ENCODE results near the gene PRKG1. TPM values are rescaled to one million over a fixed set of nuclear protein-coding genes. Genes with fewer than 3 reads are reported as not detected.
A peak's percentile ranks its signal among the peaks of the same experiment; 100 is the strongest.

PRKG1 gene
- total and polyA plus RNA-seq, 2 of the 4 experiments (the other 2 are of a cell fraction): 3.5 to 18.3 TPM

- no peaks in the 10 kb centered on the region for H3K36me3 ChIP-seq (ENCODE audit: control insufficient read depth, insufficient read depth, low read length)
- ATAC-seq (ENCODE audit: low read depth): peak; percentile 44
These were observed 1152.0 kb downstream of the PRKG1 start for GRCh38 chr10:52226197-52226847.

More at GRCh38 chr10:52226197-52226847, 1152.0 kb downstream of the PRKG1 start:
- Histone ChIP-seq H4K5ac (ENCODE audit: low read depth, low read length) (no peak overlapping the region), H3K4ac (ENCODE audit: low read depth, low read length) (no peak overlapping the region), H2AK5ac (ENCODE audit: low read depth, low read length) (no peak overlapping the region), H2BK15ac (ENCODE audit: low read depth, low read length) (no peak overlapping the region), H3K18ac (ENCODE audit: low read depth, low read length) (no peak overlapping the region), H3K4me2 (ENCODE audit: low read depth, low read length) (no peak overlapping the region), H4K20me1 (ENCODE audit: insufficient read depth, low read length) (no peaks in the 10 kb centered on the region), H3K4me3 (ENCODE audit: insufficient read depth, low read depth, low read length) (no peak overlapping the region), H3K14ac (replicated peaks; ENCODE audit: low read depth, low read length) (no peak overlapping the region), H3K79me1 (ENCODE audit: low read depth in 1 of 2, low read length in 2 of 2) (no peaks in the 10 kb centered on the region), H3K23ac (ENCODE audit: low read depth, low read length) (no peak overlapping the region), H2AK9ac (replicated peaks; ENCODE audit: low read depth, low read length, poor library complexity) (no peak overlapping the region), H3K4me1 (ENCODE audit: control insufficient read depth, insufficient read depth, low read length) (no peaks in the 10 kb centered on the region), H3K27me3 (ENCODE audit: control insufficient read depth, insufficient read depth, low read length) (no peaks in the 10 kb centered on the region), H3K9me3 (ENCODE audit: control insufficient read depth, insufficient read depth, low read length) (no peaks in the 10 kb centered on the region), H4K8ac (ENCODE audit: low read depth in 2 of 2, low read length in 2 of 2) (no peak overlapping the region), H2BK120ac (ENCODE audit: low read depth, low read length) (no peak overlapping the region), H2BK20ac (ENCODE audit: low read depth, low read length) (no peak overlapping the region), H2BK5ac (ENCODE audit: low read depth, low read length, poor library complexity, severe bottlenecking) (no peak overlapping the region), H3K27ac (ENCODE audit: insufficient read depth, low read length) (no peak overlapping the region), H3K56ac (ENCODE audit: extremely low read depth, insufficient read depth, low read length) (no peak overlapping the region), H2AFZ (replicated peaks; ENCODE audit: low read length, poor library complexity) (no peak overlapping the region), H3K9me1 (ENCODE audit: insufficient read depth, low read length) (peaks cover 4% of the 10 kb centered on the region; the same call in 1 of the 2 replicates), H4K91ac (ENCODE audit: insufficient read depth, low read depth, low read length) (no peak overlapping the region), H3K9ac (ENCODE audit: low read depth, low read length) (no peak overlapping the region)
- TF ChIP-seq FOS (IDR thresholded peaks at IDR 0.05; ENCODE audit: low read depth, low read length): 0 out of 2 replicates have a peak, but pooled peaks have one; percentile 9
- TF ChIP-seq BHLHE40 (IDR thresholded peaks at IDR 0.05; ENCODE audit: low read depth, low read length): no peak
- DNase-seq: peak; percentile 79
- WGBS, 2 experiments (ENCODE audit: extremely low coverage in 2 of 2, insufficient read length in 1 of 2): no CpG with 5 or more reads among the region's 1 CpG
- ChIA-PET POLR2A (ENCODE audit: unreplicated experiment) (no interaction called here), CTCF (no interaction called here)
- intact Hi-C loops (cut with micrococcal nuclease): no loop called here
- BruUV-seq (replicated peaks): no TSS peak
- in situ Hi-C loops (cut with MboI; ENCODE audit: low sequenced_read_pairs): no loop called here
- dilution Hi-C loops (cut with HindIII; ENCODE audit: low sequenced_read_pairs, unreplicated experiment): no loop called here
